Progenitor cell of endocrine pancreas (in vitro differentiated cells): ENCODE results near the gene HK3. TPM values are rescaled to one million over a fixed set of nuclear protein-coding genes. Genes with fewer than 3 reads are reported as not detected.

Source experiments
- DNase-seq: peaks from one replicate; pipeline ENCODE4 v3.0.0; 2021; ENCODE audit warnings: low spot score; ENCODE audit not compliant: unreplicated experiment
- H3K27ac Mint-ChIP-seq: 2 replicates; pipeline ENCODE4 v1.8.0; 2021; ENCODE audit warnings: mild to moderate bottlenecking, moderate library complexity, mixed read lengths
- H3K27me3 Mint-ChIP-seq: 2 replicates; pipeline ENCODE4 v1.8.0; 2021; ENCODE audit warnings: mixed read lengths
- H3K36me3 Mint-ChIP-seq: 2 replicates; pipeline ENCODE4 v1.8.0; 2022; ENCODE audit warnings: mixed read lengths; ENCODE audit not compliant: insufficient read depth
- H3K4me1 Mint-ChIP-seq: 2 replicates; pipeline ENCODE4 v1.8.0; 2021; ENCODE audit warnings: low read depth, mixed read lengths
- H3K4me3 Mint-ChIP-seq: 2 replicates; pipeline ENCODE4 v1.8.0; 2021; ENCODE audit warnings: low read depth, mild to moderate bottlenecking, moderate library complexity, mixed read lengths
- H3K9me3 Mint-ChIP-seq: 2 replicates; pipeline ENCODE4 v1.8.0; 2021; ENCODE audit warnings: low read depth, mixed read lengths
- CTCF ChIP-seq: fragments of 200-600 bp; sonication (generic); IDR thresholded peaks from one replicate; pipeline ENCODE4 v1.5.0; 2021; ENCODE audit warnings: antibody characterized with exemption, mild to moderate bottlenecking; ENCODE audit not compliant: unreplicated experiment
- total RNA-seq: library from RNA; stranded (reverse); gene quantifications from 2 replicates; pipeline ENCODE4 v1.2.1, GENCODE V29; 2021

The HK3 gene
- total RNA-seq, 1 donor from 2014 or later = not detected

- Mint-ChIP-seq H3K4me3 (no peak overlapping the region), H3K27me3 (peaks cover 41% of the 10 kb centered on the region), H3K36me3 (no peaks in the 10 kb centered on the region), H3K27ac (no peak overlapping the region), H3K4me1 (peaks cover 7% of the 10 kb centered on the region), H3K9me3 (no peaks in the 10 kb centered on the region)
- TF ChIP-seq CTCF = no peak
- no peak for DNase-seq
Observed at GRCh38 chr5:176888016-176888864, 10.9 kb downstream of the HK3 start.

GRCh38 chr5:176887252-176887849 is 11.8 kb downstream of the HK3 start:
- TF ChIP-seq CTCF = no peak
- Mint-ChIP-seq H3K4me3 (no peak overlapping the region), H3K4me1 (peaks cover 7% of the 10 kb centered on the region), H3K27ac (no peak overlapping the region), H3K9me3 (no peaks in the 10 kb centered on the region), H3K27me3 (peaks cover 41% of the 10 kb centered on the region), H3K36me3 (no peaks in the 10 kb centered on the region)
- no peak for DNase-seq

DNA sequence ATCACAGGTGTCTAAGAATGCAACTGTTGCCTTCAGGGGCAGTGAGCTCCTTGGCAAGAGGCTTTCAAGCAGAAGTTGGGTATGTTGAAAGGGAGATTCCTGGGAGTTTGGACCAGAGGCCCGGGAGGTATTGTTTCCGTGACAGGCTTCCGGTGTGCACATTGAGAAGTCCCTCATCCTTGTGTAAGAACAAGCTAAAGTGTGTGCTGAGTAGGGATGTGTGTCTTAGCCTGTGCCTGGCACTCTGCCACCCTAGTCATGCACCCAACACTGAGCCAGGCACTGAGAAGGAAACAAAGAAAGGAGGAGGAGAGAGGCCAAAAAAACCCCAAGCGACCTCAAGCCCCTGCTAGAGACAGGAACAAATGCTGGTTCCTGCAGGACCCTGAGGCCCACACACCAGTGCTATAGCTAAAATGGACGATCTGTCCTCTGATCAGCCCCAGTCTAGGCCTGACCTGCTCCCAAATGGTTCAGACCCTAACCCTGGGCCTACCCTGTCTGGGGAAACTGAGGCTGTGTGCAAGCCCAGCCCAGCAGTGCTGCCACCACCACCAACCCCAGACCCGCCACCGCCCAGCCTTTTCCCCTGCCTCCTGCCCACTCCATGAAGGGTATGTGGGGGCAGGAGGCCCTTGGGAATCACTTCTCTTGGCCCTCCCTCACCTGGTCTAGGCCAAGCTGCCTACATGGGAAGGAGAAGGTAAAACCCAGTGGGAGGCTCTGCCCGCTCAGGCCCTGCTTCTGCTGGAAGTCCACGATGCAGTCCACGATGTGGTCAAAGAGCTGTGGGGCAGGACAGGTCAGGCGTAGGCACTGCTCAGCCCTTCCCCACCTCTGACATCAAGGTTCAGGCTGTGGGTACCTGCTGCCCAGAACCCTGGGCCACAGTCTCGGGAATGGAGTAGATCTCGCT is 12.6 kb downstream of the HK3 start:
- Mint-ChIP-seq H3K4me3 (no peak overlapping the region), H3K27me3 (peaks cover 38% of the 10 kb centered on the region)

GRCh38 chr5:176884571-176884890 is 14.6 kb downstream of the HK3 start:
- H3K27me3 Mint-ChIP-seq = peaks cover 32% of the 10 kb centered on the region
- no peak for DNase-seq
- H3K4me1 Mint-ChIP-seq = peaks cover 7% of the 10 kb centered on the region
- no peaks in the 10 kb centered on the region for H3K36me3 Mint-ChIP-seq
- no peak overlapping the region for H3K27ac Mint-ChIP-seq
- H3K4me3 Mint-ChIP-seq = no peak overlapping the region
- TF ChIP-seq CTCF = no peak
- no peaks in the 10 kb centered on the region for H3K9me3 Mint-ChIP-seq

More for the DNA sequence above, 12.6 kb downstream of the HK3 start:
- Mint-ChIP-seq H3K9me3 (no peaks in the 10 kb centered on the region), H3K36me3 (no peaks in the 10 kb centered on the region), H3K4me1 (peaks cover 7% of the 10 kb centered on the region), H3K27ac (no peak overlapping the region)
- DNase-seq = no peak
- TF ChIP-seq CTCF = no peak
